Esophagus (tissue), 2 donors: ENCODE results near the gene FAM161A. TPM values are rescaled to one million over a fixed set of nuclear protein-coding genes. Genes with fewer than 3 reads are reported as not detected.
"Not testable (repeated sequence)": the region's sequence is repeated elsewhere in the genome, so short reads cannot be mapped to it uniquely, and the experiment has no call there.

Source experiments
- H3K27ac ChIP-seq, 2 donors: one replicate each; pipeline ENCODE4 v1.5.1; 2013; ENCODE audit warnings: low read depth in 2 of 2, mild to moderate bottlenecking in 2 of 2, inconsistent platforms in 1 of 2, low read length in 1 of 2, moderate library complexity in 1 of 2
- H3K27me3 ChIP-seq, 2 donors: one replicate each; pipeline ENCODE4 v1.6.1; 2013; ENCODE audit warnings: low read length in 2 of 2, control low read depth in 1 of 2, mild to moderate bottlenecking in 1 of 2; ENCODE audit not compliant: insufficient read depth in 2 of 2, control insufficient read depth in 1 of 2
- H3K36me3 ChIP-seq, 2 donors: one replicate each; pipeline ENCODE4 v1.6.1; 2013; ENCODE audit warnings: low read length in 1 of 2; ENCODE audit not compliant: control insufficient read depth in 2 of 2, insufficient read depth in 2 of 2
- H3K4me1 ChIP-seq, 2 donors: one replicate each; pipeline ENCODE4 v1.6.1; 2013; ENCODE audit warnings: low read length in 1 of 2; ENCODE audit not compliant: control insufficient read depth in 2 of 2, insufficient read depth in 2 of 2
- H3K4me3 ChIP-seq, 2 donors: one replicate each; pipeline ENCODE4 v1.5.1; 2013; ENCODE audit warnings: low read length in 2 of 2, mild to moderate bottlenecking in 2 of 2, low read depth in 1 of 2, moderate library complexity in 1 of 2
- H3K9me3 ChIP-seq, 2 donors: one replicate each; pipeline ENCODE4 v1.6.1; 2013; ENCODE audit warnings: mild to moderate bottlenecking in 2 of 2, low read depth in 1 of 2, low read length in 1 of 2, moderate library complexity in 1 of 2; ENCODE audit not compliant: control insufficient read depth in 2 of 2, insufficient read depth in 1 of 2
- WGBS, 2 donors: extraction: QIAGEN DNeasy Blood & Tissue Kit; methylation state at CpG; one replicate each; pipeline ENCODE4 v1.1.7; 2013; 5-methylcytosine and 5-hydroxymethylcytosine counted together
- polyA plus RNA-seq, 2 donors: library from polyadenylated mRNA; stranded (reverse); fragments of 200-250 nt; gene quantifications; one replicate each; pipeline ENCODE4 v1.2.3, GENCODE V29; 2013
- donor health status: healthy with polysubstance abuse.
- donor health status: Bipolar disorder and iron deficiency.

Gene FAM161A
- 1 to 10 TPM; 1.1 to 2.2 TPM for polyA plus RNA-seq

DNA sequence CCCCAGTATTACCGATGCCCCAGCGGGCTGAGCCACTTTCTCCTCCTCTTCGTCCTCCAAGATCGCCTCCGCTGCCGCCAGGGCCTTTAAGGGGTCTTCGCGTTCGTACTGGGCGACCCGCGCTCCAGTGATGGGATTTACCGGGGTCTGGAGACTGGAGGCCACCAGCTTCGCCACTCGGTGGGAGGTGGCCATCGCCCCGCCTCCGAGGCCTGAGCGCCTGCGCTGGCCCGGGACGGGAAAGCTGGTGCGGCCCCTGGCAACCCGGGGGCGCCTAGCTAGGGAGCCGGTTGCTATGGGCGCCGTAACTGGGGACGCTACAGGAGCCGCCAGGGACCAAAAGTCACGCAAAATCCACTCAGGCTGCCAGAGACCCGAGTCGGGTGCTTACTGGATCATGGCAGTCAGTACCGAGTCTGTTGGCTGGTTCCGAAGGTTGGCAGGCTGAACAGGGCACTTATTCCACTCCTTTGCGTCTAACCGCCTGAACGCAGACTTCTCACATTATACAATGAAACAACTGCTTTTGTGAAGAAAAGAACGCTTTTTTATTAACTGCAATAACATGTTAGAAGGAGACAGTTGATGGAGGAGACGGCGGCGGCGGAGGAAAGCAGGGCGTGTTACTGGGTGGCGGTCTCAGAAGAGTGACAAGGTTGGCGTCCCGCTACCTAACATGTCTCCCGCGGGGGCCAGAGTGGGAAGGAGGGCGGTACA is at the start of gene FAM161A:
Gene FAM161A (minus strand): TSS at position 214 of the 717 bp plus-strand sequence. CDS start 19 bp downstream, at position 195.
- WGBS, 2 donors = 0 to 1% methylated on average over 46 to 50 of the region's 50 CpGs
- H3K4me1 ChIP-seq = peaks cover 0 to 5% of the 10 kb centered on the region in 2 donors
- peak within 1 kb of the TSS; percentile 86 to 95 for H3K27ac ChIP-seq
- no peaks in the 10 kb centered on the region for H3K27me3 ChIP-seq
- H3K4me3 ChIP-seq = peak within 1 kb of the TSS; percentile 71 to 97
- H3K36me3 ChIP-seq = no peaks in the 10 kb centered on the region
- no peaks in the 10 kb centered on the region for H3K9me3 ChIP-seq

GRCh38 chr2:61900281-61900680 is 46.4 kb upstream of the FAM161A start:
- 82 to 83% methylated on average over 1 of the region's 1 CpG for WGBS, 2 donors
- Histone ChIP-seq H3K9me3 (no peaks in the 10 kb centered on the region), H3K4me1 (no peaks in the 10 kb centered on the region)

DNA sequence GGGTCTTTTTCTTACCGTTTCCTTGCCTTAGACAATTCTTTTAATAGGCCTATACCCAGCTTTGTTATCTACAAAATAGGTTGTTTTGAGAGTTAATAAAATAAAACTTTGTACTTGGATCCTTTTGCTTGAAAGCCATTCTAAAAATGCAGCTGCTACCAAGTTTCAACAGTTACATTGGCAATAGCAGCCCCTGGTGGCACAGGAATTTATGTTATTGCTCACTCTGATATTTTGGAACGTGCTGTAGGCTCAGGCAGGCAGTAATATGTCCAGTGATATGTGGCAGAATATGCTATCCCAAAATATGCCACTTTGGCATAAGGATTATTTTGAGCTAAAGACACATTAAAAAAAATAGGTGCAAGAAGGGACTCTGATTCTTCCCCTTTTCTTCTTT is 45.0 kb upstream of the FAM161A start:
- Histone ChIP-seq H3K9me3 (no peaks in the 10 kb centered on the region), H3K27me3 (no peaks in the 10 kb centered on the region), H3K4me3 (no peak overlapping the region), H3K36me3 (no peaks in the 10 kb centered on the region), H3K4me1 (no peaks in the 10 kb centered on the region), H3K27ac (no peak overlapping the region)
- WGBS, 2 donors = 31 to 36% methylated on average over 2 of the region's 2 CpGs

More at GRCh38 chr2:61900281-61900680, 46.4 kb upstream of the FAM161A start:
- Histone ChIP-seq H3K27me3 (no peaks in the 10 kb centered on the region), H3K4me3 (no peak overlapping the region), H3K27ac (no peak overlapping the region), H3K36me3 (no peaks in the 10 kb centered on the region)

DNA sequence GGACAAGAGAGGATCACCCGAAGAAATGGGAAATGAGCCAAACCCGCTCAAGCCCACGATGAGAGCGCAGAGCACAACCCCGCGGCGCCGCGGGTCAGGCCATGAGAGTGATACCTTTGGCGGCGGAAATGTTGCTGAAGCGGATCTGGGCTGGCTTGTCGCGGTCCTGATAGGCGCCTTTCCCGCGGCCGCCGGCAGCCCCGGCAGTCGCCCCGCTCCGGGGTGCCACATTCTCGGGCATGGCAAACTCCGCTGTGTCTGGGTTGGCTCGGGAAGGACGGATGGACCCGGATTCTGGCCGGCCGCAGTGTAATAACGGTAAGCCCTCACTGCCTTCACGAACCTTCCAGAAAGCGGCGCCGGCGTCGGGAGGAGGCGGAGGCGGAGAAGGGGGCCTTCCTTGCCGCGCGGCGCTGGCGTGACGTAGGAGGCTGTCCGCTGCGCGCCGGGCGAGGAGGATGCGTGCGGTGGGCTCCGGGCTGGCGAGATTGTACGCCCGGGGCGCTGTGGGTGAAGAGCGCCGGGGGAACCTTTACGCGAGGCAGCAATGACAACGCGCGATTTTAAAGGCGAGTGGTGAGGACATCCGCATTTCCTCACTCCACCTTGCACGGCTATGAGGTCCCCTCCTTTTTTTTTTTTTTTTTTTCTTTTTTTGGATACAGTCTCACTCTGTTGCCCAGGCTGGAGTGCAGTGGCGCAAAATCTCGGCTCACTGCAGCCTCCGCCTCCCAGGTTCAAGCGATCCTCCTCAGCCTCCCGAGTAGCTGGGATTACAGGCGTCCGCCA is 34.6 kb upstream of the FAM161A start, which contains the start of gene CCT4:
Gene CCT4 (minus strand): TSS at position 390 of the 789 bp plus-strand sequence. CDS start 149 bp downstream, at position 241.
- 1% methylated on average over 72 to 74 of the region's 74 CpGs for WGBS, 2 donors
- no peaks in the 10 kb centered on the region for H3K9me3 ChIP-seq
- H3K4me1 ChIP-seq = peaks cover 3% of the 10 kb centered on the region in 2 donors
- no peaks in the 10 kb centered on the region for H3K36me3 ChIP-seq
- peak within 1 kb of the TSS; percentile 90 to 91 for H3K4me3 ChIP-seq
- H3K27ac ChIP-seq = peak within 1 kb of the TSS; percentile 82 to 99
- H3K27me3 ChIP-seq = no peaks in the 10 kb centered on the region

DNA sequence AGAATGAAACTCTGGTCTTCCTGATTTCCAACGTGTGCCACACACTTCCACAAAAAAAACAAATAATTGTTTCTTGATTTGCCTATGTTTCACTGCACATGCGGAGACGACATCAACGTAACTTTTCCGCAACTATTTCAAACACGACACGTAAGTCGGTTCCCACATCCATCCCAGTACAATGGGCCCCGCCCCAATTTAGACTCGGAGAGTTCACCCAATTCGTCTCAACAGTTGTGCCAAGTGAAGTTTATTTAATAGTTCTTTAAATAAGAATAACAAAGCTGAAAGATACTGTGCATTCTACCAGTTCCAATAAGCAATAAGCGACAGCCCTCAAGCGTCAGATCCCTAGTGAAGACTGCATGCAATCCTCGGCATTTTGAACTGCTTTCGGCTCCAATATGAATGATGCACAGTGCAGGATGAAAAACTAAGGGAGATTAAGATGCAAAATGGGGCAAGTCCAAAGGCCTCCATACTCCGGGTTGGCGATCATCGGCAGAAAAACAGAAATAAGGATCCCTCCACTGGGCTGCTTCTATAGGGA is 33.9 kb upstream of the FAM161A start:
- Histone ChIP-seq H3K27me3 (no peaks in the 10 kb centered on the region), H3K36me3 (peaks cover 0 to 4% of the 10 kb centered on the region in 2 donors), H3K4me3 (peak overlapping the region; percentile 90 to 91), H3K9me3 (no peaks in the 10 kb centered on the region), H3K4me1 (peaks cover 3% of the 10 kb centered on the region in 2 donors), H3K27ac (peak overlapping the region; percentile 82 to 99)
- 0 to 1% methylated on average over 18 of the region's 18 CpGs for WGBS, 2 donors

GRCh38 chr2:61885896-61886603 is 32.2 kb upstream of the FAM161A start:
- H3K4me3 ChIP-seq = no peak overlapping the region
- no peak overlapping the region for H3K27ac ChIP-seq
- H3K36me3 ChIP-seq = peaks cover 0 to 9% of the 10 kb centered on the region in 2 donors
- WGBS, 2 donors = 86 to 87% methylated on average over 18 of the region's 18 CpGs
- H3K27me3 ChIP-seq = no peaks in the 10 kb centered on the region
- no peaks in the 10 kb centered on the region for H3K9me3 ChIP-seq
- H3K4me1 ChIP-seq = peaks cover 3% of the 10 kb centered on the region in 2 donors

- H3K9me3 ChIP-seq = no peaks in the 10 kb centered on the region
- no peak overlapping the region for H3K27ac ChIP-seq
- H3K4me1 ChIP-seq = no peaks in the 10 kb centered on the region
- H3K36me3 ChIP-seq = peaks cover 0 to 10% of the 10 kb centered on the region in 2 donors
- 93% methylated on average over 5 of the region's 5 CpGs for WGBS, 2 donors
- H3K27me3 ChIP-seq = no peaks in the 10 kb centered on the region
- no peak overlapping the region for H3K4me3 ChIP-seq
These were observed 29.0 kb upstream of the FAM161A start for GRCh38 chr2:61882850-61883249.

DNA sequence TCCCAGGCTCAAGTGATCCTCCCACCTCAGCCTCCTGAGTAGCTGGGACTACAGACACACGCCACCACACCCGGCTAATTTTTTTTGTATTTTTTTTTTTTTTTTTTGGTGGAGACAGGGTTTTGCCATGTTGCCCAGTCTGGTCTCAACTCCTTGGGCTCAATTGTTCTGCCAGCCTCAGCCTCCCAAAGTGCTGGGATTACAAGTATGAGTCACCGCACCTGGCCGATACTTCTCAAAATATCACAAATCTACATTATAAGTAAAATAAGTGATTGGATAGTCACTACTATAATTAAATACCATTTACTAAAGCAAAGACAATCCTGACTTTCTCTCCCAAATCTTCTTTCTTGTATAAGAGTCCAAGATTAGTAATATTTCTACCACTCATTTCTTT is 25.5 kb upstream of the FAM161A start:
- not testable (repeated sequence) for H3K27me3 ChIP-seq, H3K27ac ChIP-seq, H3K4me3 ChIP-seq, H3K4me1 ChIP-seq, H3K9me3 ChIP-seq
- peaks cover 5 to 14% of the 10 kb centered on the region in 2 donors for H3K36me3 ChIP-seq
- WGBS, 2 donors = 82 to 93% methylated on average over 4 of the region's 4 CpGs

- no peak overlapping the region for H3K27ac ChIP-seq
- H3K4me1 ChIP-seq = no peaks in the 10 kb centered on the region
- H3K36me3 ChIP-seq = peaks cover 5 to 14% of the 10 kb centered on the region in 2 donors
- H3K27me3 ChIP-seq = no peaks in the 10 kb centered on the region
- no peaks in the 10 kb centered on the region for H3K9me3 ChIP-seq
- no peak overlapping the region for H3K4me3 ChIP-seq
- 77 to 86% methylated on average over 3 of the region's 3 CpGs for WGBS, 2 donors
These were observed 24.9 kb upstream of the FAM161A start for GRCh38 chr2:61878761-61879160.
